HEK293T (cell line): ENCODE results near the gene MT1M.

ENCODE experiments used
- ARNT ChIP-seq: fragments of 450-650 bp; IDR thresholded peaks from 2 replicates; pipeline ENCODE4 v1.6.1; 2017; ENCODE audit warnings: mild to moderate bottlenecking
- FOXK2 ChIP-seq: fragments of 450-650 bp; IDR thresholded peaks from 2 replicates; pipeline ENCODE4 v1.6.1; 2016; ENCODE audit warnings: mild to moderate bottlenecking
- HDGF ChIP-seq: fragments of 450-650 bp; IDR thresholded peaks from 2 replicates; pipeline ENCODE4 v1.6.1; 2017; ENCODE audit warnings: antibody characterized with exemption, borderline replicate concordance
- NFRKB ChIP-seq: fragments of 450-650 bp; IDR thresholded peaks from 2 replicates; pipeline ENCODE4 v1.6.1; 2016; ENCODE audit warnings: mild to moderate bottlenecking, moderate library complexity
- TARDBP ChIP-seq: fragments of 450-650 bp; IDR thresholded peaks from 2 replicates; pipeline ENCODE4 v1.6.1; 2016
- ZNF384 ChIP-seq: fragments of 450-650 bp; IDR thresholded peaks from 2 replicates; pipeline ENCODE4 v1.6.1; 2016

DNA sequence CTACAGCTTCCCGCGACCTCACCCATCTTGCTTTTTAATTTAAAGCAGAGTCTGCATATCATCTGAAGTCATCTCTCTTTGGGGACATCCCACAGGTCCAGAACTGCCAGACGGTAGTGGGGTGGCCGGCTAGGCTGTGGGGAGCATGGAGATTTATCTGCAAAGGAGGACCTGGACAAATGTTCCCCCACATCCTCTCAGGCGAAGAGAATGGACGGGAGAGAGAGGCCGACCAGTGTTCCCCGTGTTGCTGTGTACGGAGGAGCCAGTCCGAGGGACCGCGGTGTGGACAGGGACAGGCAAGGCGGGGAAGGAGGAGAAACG lies 665 bp upstream of the MT1M start:
- TF ChIP-seq ARNT (no peak), NFRKB (no peak), FOXK2 (no peak), TARDBP (no peak), ZNF384 (no peak), HDGF (no peak)
